Measurements from ENCODE around the gene DMD. TPM values are rescaled to one million over a fixed set of nuclear protein-coding genes. Genes with fewer than 3 reads are reported as not detected.

Gene DMD
- total and polyA plus RNA-seq, 2 of the 13 experiments (the other 11 are each of a cell fraction or from before 2014, with no cell fraction given): 17.6 to 25.9 TPM

GRCh38 chrX:32852203-32852602, 359.1 kb downstream of the DMD start:
- no peaks in the 10 kb centered on the region for H3K9me3 ChIP-seq (ENCODE audit: low read length)
- POLR2A ChIA-PET: no interaction called here
- CTCF ChIA-PET (ENCODE audit: low intra/inter-chr PET ratio, low total read pairs): no interaction called here
- TF ChIP-seq PAWR (CRISPR knock-in tag; IDR thresholded peaks at IDR 0.05; ENCODE audit: borderline replicate concordance) (no peak), ZNF775 (CRISPR knock-in tag; IDR thresholded peaks at IDR 0.05; ENCODE audit: borderline replicate concordance) (no peak), ERF (CRISPR knock-in tag; IDR thresholded peaks at IDR 0.05) (no peak), KAT8 (CRISPR knock-in tag; IDR thresholded peaks at IDR 0.05) (no peak), ZNF562 (CRISPR knock-in tag; IDR thresholded peaks at IDR 0.05; ENCODE audit: borderline replicate concordance) (no peak), MZF1 (CRISPR knock-in tag; IDR thresholded peaks at IDR 0.05; ENCODE audit: borderline replicate concordance) (no peak), CCAR2 (optimal IDR thresholded peaks at IDR 0.05; ENCODE audit: low read depth, low read length) (no peak), ZFP37 (CRISPR knock-in tag; IDR thresholded peaks at IDR 0.05; ENCODE audit: borderline replicate concordance) (no peak), ZNF362 (CRISPR knock-in tag; IDR thresholded peaks at IDR 0.05; ENCODE audit: borderline replicate concordance) (no peak), HMGXB3 (CRISPR knock-in tag; IDR thresholded peaks at IDR 0.05; ENCODE audit: borderline replicate concordance) (no peak)
- TF ChIP-seq, protein P1, sequence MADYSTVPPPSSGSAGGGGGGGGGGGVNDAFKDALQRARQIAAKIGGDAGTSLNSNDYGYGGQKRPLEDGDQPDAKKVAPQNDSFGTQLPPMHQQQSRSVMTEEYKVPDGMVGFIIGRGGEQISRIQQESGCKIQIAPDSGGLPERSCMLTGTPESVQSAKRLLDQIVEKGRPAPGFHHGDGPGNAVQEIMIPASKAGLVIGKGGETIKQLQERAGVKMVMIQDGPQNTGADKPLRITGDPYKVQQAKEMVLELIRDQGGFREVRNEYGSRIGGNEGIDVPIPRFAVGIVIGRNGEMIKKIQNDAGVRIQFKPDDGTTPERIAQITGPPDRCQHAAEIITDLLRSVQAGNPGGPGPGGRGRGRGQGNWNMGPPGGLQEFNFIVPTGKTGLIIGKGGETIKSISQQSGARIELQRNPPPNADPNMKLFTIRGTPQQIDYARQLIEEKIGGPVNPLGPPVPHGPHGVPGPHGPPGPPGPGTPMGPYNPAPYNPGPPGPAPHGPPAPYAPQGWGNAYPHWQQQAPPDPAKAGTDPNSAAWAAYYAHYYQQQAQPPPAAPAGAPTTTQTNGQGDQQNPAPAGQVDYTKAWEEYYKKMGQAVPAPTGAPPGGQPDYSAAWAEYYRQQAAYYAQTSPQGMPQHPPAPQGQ (CRISPR knock-in tag; IDR thresholded peaks at IDR 0.05; ENCODE audit: borderline replicate concordance): no peak
- TF ChIP-seq, protein P2, sequence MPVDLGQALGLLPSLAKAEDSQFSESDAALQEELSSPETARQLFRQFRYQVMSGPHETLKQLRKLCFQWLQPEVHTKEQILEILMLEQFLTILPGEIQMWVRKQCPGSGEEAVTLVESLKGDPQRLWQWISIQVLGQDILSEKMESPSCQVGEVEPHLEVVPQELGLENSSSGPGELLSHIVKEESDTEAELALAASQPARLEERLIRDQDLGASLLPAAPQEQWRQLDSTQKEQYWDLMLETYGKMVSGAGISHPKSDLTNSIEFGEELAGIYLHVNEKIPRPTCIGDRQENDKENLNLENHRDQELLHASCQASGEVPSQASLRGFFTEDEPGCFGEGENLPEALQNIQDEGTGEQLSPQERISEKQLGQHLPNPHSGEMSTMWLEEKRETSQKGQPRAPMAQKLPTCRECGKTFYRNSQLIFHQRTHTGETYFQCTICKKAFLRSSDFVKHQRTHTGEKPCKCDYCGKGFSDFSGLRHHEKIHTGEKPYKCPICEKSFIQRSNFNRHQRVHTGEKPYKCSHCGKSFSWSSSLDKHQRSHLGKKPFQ (CRISPR knock-in tag; IDR thresholded peaks at IDR 0.05; ENCODE audit: insufficient replicate concordance): no peak
- TF ChIP-seq, protein P3, sequence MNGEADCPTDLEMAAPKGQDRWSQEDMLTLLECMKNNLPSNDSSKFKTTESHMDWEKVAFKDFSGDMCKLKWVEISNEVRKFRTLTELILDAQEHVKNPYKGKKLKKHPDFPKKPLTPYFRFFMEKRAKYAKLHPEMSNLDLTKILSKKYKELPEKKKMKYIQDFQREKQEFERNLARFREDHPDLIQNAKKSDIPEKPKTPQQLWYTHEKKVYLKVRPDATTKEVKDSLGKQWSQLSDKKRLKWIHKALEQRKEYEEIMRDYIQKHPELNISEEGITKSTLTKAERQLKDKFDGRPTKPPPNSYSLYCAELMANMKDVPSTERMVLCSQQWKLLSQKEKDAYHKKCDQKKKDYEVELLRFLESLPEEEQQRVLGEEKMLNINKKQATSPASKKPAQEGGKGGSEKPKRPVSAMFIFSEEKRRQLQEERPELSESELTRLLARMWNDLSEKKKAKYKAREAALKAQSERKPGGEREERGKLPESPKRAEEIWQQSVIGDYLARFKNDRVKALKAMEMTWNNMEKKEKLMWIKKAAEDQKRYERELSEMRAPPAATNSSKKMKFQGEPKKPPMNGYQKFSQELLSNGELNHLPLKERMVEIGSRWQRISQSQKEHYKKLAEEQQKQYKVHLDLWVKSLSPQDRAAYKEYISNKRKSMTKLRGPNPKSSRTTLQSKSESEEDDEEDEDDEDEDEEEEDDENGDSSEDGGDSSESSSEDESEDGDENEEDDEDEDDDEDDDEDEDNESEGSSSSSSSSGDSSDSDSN (CRISPR knock-in tag; IDR thresholded peaks at IDR 0.05): no peak

More at GRCh38 chrX:32852203-32852602, 359.1 kb downstream of the DMD start:
- ATAC-seq (no peak), FAIRE-seq (no peak), DNase-seq (ENCODE audit: low spot score) (no peak)
- Histone ChIP-seq H3K4me2 (ENCODE audit: low read depth, low read length) (no peak overlapping the region), H3K27ac (ENCODE audit: extremely low read length, insufficient read depth, low read length) (no peak overlapping the region), H2AFZ (ENCODE audit: low read length) (no peak overlapping the region), H3K79me2 (ENCODE audit: insufficient read depth, low read length) (no peaks in the 10 kb centered on the region), H3K4me1 (ENCODE audit: insufficient read depth, low read length) (no peaks in the 10 kb centered on the region), H3K4me3 (replicated peaks in 1 of 3; ENCODE audit: insufficient read depth in 1 of 3, low read depth in 2 of 3, low read length in 3 of 3) (no peak overlapping the region), H3K9ac (ENCODE audit: insufficient read depth, low read depth, low read length) (no peak overlapping the region), H3K27me3 (ENCODE audit: control insufficient read depth in 1 of 2, insufficient read depth in 2 of 2, low read length in 2 of 2) (no peaks in the 10 kb centered on the region), H3K36me3 (replicated peaks in 1 of 2; ENCODE audit: control insufficient read depth in 1 of 2, insufficient read depth in 2 of 2, low read length in 2 of 2) (no peaks in the 10 kb centered on the region), H4K20me1 (ENCODE audit: insufficient read depth, low read length) (no peaks in the 10 kb centered on the region)
- BruUV-seq (replicated peaks): no TSS peak
- in situ Hi-C loops (cut with HindIII; ENCODE audit: extremely low pct_ligation_motif_present, low pct_unique_long_range_greater_than_20kb) (no loop called here), intact Hi-C loops (cut with micrococcal nuclease; ENCODE audit: unreplicated experiment) (no loop called here)
- WGBS (ENCODE audit: low lambda C conversion rate): no CpG with 5 or more reads among the region's 1 CpG

Data from HepG2 (cell line).